NCI-H524 (cell line): ENCODE results near the gene PRM2.
"Not testable (repeated sequence)": the region's sequence is repeated elsewhere in the genome, so short reads cannot be mapped to it uniquely, and the experiment has no call there.

Experiments
- DNase-seq, 2 experiments: peaks; one replicate each; lab custom pipeline; 2025; lab: John Stamatoyannopoulos, UW

Gene PRM2

DNA sequence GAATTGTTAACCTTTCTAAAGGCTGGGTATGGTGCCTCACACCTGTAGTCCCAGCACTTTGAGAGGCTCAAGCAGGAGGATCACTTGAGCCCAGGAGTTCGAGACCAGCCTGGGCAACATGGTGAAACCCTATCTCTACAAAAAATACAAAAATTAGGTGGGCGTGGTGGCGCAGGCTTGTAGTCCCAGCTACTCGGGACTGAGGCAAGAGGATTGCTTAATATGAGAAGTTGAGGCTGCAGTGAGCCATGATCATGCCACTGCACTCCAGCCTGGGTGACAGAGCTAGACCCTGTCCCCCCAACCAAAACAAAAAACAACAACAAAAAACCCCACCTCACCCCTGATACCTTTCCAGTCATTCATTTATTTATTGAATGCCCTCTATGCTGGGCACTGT is 13.4 kb upstream of the PRM2 start:
- DNase-seq, result not testable (repeated sequence)

DNA sequence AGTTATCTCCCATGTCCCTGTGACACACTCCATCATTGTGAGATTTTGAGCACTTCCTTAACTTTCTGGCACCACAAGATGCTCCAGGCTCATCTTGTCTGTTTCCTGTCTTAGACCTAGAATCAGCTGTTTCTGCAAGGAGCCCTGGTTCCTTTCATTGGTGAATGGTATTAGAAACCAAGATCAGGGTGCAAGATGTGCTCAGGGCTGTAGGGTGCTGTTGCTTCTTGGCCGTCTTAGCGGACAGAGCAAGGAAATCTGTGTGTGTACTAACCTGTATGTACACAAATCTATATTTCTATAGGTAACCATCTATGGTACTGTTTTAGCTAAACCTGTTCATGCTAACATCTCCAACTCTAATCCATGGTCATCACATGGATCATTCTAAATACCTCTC is 12.9 kb upstream of the PRM2 start:
- no peak for DNase-seq

DNA sequence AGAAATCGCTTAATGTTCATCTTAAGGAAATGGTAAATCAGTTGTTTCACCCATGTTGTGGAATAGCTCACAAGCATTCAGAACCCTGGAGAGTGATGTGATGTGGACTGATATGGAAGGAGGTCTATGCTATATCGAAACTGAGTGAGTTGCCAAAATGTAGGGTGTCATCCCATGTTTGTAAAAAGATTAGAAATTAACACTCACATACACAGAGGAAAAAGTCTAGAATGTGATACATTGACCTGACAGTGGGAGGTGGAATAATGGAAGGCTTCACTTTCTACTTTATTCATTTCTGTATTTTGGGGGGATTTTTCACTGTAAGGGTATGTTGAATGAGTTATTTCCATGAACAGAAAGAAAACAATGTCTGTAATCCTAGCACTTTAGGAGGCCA is 9.6 kb upstream of the PRM2 start:
- no peak for DNase-seq

DNA sequence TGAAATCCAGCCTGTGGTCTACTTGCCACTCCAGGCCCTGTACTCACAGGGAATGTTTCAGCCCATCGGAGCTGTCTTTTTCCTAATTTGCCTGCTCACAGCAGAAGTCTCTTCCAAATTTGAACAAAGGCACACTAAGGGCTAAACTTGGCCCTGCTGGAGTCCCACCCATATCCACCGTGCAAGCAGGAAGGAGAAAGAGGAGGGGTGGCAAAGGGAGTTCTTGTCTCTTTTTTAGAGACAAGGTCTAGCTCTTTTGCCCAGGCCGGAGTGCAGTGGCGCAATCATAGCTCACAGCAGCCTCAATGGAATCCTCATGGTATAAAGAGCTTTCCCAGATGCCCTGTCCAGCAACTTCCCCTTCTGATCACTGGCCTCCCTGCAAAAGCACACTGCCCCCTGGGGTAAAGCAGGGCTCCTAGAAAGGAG is 7.6 kb upstream of the PRM2 start:
- DNase-seq, result no peak

DNA sequence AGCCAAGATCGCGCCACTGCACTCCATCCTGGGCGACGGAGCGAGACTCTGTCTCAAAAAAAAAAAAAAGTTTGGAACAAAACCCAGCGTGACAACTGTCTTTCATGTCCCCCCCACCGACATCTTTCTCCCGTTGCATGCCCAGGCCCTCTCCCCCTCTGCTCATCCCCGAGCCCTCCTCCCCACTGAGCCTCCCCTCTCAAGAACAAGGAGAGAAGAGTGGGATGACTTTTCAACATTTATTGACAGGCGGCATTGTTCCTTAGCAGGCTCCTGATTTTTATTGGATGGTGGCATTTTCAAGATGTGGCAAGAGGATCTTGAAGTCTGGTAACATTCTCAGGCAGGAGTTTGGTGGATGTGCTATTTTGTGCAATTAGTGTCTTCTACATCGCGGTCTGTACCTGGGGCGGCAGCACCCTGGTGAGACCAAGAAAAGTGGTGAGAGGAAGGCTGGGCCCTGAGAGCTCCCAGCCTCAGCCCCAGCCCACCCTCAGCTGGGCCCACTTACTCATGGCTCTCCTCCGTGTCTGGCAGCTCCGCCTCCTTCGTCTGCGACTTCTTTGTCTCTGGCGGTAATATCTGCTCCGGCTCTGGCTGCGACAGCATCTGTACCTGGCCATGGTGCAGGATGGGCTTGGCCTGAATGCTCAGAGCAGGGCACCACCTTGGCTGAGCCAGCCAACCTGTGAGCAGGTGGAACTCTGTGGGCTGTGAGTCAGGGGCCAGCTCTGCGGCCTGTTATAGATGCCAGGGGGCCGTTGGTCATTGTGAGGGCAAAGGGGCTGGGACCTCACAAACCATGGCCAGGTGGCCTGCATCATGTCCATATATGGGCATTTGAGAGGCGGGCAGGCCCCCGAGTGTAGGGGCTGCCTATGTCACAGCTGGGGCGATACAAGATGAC is 4.6 kb upstream of the PRM2 start, which contains the start of gene PRM1:
PRM1 (minus strand) TSS at position 715 of the 907 bp plus-strand sequence; CDS start at position 623, 92 bp downstream.
- DNase-seq, result no peak

DNA sequence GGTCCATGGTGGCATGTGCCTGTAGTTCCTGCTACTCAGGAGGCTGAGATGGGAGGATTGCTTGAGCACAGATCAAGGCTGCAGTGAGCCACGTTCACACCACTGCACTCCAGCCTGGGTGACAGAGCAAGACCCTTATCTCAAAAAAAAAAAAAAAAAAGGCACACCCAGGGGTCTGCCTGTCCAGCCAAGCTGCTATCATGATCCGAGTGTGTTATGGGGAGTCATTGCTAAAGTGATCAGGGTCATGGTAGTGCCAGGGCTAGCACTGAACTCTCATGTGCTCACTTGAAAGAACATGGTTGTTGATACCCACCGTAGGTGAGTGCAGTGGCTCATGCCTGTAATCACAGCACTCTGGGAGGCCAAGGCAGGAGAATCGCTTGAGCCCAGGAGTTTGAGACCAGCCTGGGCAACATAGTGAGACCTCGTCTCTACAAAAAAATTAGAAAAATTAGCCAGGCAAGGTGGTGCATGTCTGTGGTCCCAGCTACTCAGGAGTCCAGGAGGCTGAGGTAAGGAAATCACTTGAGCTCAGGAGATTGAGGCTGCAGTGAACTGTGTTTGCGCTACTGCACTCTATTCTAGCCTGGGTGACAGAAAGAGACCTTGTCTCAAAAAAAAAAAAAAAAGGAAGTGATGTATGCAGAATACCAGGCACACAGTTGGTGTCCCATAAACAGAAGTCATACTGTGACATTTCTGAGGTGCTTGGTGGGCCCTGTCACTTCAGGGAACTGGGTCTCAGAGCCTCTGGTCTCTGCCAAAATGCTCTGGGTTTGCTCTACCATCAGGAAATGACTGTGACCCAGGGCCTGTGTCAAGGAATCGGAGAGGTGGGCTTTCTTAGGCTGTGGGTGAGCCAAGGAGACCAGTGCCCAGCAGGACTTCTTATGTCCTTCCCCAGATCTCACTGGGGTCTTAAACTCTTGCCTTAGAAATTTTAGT is 2.7 kb upstream of the PRM2 start:
- DNase-seq, result no peak

DNA sequence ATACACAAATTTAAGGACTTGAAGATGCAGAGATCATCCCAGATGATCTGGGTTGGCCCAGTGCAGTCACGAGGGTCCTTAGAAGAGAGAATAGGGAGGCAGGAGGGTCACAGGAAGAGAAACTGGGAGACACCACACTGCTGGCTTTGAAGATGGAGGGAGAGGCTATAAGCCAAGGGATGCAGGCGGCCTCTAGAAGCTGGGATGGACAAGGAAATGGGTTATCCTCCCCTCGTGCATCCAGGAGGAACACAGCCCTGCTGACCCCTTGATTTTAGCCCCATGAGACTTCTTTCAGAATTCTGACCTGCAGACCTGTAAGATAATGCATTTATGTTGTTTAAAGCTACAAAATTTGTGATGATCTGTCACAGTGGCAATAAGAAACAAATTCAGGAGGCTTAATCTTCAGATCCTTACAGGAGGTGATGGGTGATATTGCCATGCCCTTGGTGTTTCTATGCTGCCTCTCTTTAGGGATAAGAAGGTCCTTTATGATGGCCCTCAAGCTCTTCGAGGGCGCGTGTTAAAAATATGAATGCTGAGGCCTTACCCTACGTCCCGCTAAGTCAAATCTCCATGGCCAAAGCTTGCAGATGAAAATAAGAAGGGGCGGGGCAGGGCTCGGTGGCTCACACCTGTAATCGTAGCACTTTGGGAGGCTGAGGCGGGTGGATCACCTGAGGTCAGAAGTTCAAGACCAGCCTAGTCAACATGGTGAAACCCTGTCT is 1.5 kb upstream of the PRM2 start:
- DNase-seq, result no peak

DNA sequence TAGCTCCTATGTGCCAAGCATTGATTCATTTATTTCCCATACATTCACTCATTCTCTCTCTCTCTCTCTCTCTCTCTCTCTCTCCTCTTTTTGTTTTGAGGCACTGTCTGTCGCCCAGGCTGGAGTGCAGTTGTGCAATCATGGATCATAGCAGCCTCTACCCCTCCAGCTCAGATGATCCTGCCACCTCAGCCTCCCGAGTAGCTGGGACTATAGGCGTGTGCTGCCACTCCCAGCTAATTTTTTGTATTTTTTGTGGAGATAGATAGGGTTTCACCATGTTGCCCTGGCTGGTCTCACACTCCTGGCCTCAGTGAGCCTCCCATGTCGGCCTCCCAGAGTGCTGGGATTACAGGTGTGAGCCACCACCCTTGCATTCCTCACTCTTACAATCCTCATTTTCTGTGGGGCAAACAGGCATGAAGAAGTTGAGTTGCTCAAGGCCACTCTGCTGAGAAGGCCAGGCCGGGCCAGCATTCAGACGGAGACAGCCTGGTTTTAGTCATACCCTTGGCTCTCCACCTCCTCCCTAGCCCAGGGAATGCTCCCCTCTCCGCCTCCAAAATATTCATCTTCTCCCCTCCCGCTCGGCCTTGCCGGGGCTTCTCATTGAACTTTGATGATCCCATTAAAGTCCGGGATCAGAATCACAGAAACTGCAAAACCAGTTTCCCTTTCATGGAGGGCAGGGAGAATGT is 765 bp upstream of the PRM2 start:
- DNase-seq, result no peak

DNA sequence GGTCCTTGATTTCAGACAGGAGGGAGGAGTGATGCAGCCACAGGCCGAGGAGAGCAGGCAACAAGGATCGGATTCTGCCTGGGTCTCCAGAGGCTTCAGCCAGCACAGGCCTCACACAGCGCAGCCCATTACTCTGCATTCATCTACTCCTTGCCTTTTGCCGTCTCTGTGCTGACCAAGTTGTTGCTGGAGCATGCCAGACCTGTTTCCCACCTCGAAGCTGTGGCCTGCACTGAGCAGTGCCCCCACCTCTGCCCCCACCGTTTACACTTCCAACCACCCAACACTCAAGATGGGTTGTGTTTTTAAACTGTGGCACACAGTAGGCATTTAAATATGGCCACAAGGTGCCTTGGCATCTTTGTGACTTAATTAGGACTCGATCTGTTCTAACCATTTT is 1.3 kb downstream of the PRM2 start:
- no peak for DNase-seq

DNA sequence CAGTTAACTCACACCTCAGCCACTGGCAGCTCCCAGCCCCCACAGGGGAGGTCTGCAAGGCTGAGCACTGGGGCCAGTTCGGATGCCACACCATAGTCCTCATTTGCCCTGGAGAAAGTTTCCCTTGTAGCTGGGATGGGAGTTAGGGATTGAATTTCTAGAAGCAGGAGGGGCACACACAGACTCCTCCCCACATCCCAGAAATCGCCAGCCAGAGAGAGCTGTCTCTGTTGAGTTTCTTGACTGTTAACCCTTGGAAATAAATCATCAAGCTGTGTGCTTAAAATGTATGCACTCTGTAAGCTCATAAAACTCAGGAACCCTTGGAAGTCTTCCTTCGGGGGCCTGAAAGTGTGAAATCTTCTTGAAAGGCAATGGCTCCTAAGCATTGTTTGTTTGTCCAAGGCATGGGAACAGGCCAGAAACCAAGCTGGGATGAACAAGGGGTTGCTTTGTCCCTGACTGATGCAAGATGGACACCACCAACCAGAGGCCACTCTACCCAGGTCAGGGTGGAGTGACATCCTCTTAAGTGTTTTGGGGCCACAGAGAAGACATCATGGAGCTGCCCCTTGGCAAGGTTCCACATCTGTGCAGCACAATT is 2.5 kb downstream of the PRM2 start:
- no peak for DNase-seq

DNA sequence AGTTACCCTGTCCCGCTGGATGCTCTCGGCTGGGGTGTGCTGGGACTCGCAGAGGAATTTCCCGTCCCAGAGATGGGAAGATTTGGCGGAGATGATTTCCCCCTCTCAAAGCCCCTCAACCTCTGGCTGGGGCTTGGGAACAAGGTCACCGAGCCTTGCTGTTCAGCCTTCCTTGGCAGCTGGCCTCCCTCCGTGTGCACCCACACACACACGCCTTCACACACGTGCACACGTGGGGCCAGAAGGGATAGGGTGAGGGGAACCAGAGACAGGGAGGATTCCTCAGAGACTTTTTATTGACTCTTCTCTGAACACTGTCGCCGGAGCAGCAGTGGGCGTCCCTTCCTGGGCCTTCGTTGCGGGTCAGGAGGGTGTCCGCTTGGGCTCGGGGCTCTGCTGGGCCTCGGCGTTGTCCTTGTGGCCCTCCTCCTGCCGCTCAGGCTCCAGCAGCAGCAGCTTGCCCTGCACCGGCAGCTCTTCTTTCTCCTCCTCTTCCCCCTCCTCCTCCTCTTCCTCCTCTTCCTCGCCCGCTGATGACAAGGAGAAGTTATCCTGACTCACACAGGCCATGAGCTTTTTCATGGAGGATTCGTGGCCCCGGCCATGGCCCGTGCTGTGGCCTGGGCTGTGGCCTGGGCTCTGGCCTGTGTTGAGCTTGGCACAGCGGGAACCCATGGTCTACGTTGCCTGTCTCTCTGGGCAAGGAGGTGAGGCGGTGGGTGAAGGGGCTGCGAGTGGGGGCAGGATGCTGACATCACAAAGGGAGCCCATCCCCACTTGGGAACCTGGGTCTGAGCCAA is 3.2 kb downstream of the PRM2 start, which contains the start of gene PRM3:
PRM3 (minus strand) TSS at position 709 of the 800 bp plus-strand sequence; CDS start at position 675, 34 bp downstream.
- DNase-seq, result no peak

DNA sequence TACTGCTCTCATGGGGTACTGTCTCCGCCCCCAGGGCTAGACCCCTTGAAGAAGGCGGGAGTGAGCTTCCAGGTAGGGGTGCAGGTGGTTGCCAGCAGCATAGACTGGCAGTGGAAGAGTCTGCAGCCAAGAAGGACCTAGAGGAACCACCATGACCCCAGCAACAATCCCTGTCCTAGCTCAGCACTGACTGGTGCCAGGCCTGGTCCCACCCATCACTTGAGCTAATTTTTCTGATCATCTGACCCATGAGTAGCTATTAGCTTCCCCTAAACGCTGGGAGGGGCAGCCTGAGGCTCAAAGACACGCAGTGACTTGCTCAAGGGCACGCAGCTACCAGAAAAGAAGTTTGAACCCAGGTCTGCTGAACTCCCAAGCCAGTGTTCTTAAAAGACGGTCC is 3.8 kb downstream of the PRM2 start:
- no peak for DNase-seq

DNA sequence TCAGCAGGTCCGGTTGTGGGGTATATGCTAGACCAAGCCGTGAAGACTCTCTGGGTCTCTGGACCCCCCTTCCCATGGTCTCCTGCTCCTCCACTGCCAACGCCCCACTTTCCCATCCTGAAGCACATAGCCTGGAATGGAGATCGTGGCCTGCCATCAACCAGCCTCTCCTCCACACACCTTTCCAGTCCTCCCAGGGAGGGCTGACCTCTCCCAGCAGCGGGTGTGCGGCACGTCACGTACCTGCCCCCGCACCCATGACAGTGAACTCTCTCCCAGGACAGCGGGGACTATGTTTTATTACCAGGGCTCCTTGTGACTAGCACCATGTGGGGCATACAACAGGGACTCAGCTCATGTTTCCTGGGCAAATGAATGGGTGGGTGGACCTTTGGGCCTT is 4.7 kb downstream of the PRM2 start:
- DNase-seq, result no peak

DNA sequence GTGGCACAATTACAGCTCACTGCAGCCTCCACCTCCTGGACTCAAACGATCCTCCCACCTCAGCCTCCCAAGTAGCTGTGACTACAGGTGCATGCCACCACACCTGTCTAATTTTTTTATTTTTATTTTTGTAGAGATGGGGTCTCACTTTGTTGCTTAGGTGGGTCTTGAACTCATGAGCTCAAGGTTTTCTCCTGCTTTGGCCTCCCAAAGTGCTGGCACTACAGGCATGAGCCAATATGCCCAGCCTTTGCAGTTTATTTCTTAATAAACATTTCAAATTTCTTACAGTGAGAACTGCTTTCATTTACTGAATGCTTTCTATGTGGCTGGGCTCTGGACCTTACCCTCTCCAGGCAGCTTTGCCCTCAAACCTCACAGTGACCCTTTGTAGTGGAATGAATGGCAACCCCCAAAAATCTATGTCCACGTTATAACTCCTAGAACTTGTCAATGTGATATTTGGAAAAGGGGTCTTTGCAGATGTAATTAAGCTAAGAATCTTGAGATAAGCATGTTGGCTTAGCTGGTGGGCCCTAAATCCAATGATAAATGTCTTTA is 5.6 kb downstream of the PRM2 start:
- no peak for DNase-seq

DNA sequence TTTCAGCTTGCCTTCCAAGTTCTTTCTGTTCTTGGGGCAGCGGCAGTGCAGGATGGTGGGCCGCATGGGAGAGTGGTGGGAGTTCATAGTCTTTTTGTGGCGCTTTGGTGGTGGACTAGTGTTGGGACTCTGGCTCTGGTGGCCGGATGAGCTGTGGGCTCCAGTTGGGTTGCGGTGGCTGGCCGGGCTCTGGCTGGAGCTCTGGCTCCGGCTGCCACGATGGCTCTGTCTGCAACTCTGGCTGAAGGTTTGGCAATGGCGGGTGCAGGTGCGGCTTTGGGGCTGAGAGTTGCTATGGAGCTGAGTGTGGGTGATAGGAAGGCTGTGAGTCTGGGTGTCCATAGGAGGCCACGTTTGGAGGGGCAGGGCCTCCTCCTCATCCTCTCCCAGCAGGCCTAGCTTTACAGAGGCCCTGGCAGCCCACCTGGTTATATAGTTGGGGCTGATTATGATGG is 7.3 kb downstream of the PRM2 start, which contains the start of gene TNP2:
TNP2 (minus strand) TSS at position 405 of the 455 bp plus-strand sequence; CDS start at position 342, 63 bp downstream.
- DNase-seq, result no peak

DNA sequence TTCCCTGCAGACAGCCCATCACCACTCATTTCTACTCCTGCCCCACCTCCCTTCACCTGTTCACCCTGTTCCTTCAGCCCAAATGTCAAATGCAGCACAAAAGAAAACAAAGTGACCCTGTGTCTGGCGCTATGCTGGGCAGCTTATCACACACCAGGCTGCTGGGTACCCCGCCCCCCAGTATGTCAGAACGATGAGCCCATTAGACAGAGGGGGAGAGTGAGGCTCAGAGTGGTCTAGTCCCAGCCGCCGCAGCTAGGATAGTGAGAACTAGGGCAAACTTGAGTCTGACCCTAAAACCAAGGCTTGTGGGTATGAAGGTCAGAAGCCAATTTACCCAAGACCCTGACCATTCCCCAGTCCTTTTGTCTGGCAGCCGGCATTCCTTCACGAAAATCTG is 11.2 kb downstream of the PRM2 start:
- no peak for DNase-seq

DNA sequence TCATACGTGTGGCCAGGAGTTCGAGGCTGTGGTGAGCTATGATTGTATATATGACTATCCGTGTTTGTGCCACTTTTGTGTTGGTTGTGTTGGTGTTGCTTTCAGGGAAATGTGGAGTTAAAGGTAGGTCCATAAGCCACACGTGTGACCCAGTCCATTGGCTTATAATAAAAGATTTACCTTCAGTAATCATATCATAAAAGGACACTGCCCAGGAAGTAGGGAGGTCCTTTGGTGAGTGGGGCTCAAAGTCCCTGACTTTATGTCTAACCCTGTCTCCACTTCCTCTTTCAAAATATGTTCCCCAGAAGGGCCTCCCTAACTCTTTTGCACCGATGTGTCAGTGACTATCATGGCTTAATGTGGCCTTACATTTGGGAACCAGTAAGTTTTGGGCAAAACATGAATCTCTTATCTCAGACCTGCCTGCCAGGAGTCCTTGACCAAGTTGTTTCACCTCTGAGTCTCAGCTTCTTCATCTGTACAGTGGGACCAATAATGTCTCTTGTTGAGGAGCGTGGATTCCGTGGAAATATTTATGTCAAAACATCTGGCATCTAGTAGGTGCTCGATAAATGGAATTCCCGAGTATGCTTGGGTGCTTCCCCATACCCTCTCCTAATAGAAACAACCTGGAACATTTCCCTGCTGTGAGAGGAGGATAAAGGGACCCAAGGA is 12.0 kb downstream of the PRM2 start:
- no peak for DNase-seq

DNA sequence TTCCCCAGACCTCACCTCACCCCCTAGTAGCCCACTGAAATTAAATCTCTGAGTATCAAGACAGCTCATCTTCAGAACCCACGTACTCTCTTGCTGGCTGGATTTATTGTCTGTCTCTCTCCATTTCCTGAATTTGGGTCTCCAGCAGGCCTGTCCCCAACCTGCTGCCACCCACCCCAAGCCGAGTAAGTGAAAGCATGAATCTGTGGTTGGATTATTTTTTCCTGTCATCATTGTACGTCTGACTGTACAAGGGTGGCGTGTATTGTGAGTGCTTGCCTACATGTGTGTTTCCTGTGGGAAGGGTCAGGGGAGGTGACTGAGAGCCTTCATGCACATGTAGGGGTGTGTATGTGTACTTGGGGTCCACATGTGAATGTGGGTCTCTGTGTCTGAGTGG is 12.5 kb downstream of the PRM2 start:
- DNase-seq, result no peak

DNA sequence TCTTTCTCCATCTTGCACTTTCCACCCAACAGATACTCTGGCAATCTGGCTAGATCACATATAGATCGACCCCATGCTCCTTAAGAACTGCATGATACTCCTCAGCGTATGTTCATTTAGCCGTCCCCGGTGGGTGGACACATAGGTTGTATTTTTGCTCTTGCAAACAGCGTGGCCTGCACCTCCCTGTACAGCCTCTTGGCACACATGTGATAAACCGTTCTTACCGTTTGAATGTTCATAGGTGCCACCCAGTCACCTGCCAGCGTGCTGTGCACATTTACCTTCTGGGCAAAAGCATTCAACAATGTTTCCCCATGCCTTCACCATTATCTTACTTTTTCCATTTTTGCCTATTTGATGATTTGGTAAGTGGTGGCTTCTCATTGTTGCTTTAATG is 13.4 kb downstream of the PRM2 start:
- DNase-seq, result no peak
